Breast epithelium (tissue), 4 donors: ENCODE results near the gene CNTNAP2. TPM values are rescaled to one million over a fixed set of nuclear protein-coding genes. Genes with fewer than 3 reads are reported as not detected.

Experiments
- DNase-seq, 2 donors: peaks; one replicate each; pipeline ENCODE4 v3.0.0-alpha.2; 2019; ENCODE audit warnings: low spot score in 2 of 2
- H3K27ac ChIP-seq, 2 donors: fragments of 200-600 bp; sonication (generic) in 1 of 2; one replicate each; pipeline ENCODE4 v1.5.1; 2016 to 2019; ENCODE audit warnings: mild to moderate bottlenecking in 1 of 2
- H3K27me3 ChIP-seq, 2 donors: fragments of 200-600 bp; sonication (generic) in 1 of 2; one replicate each; pipeline versions ENCODE4 v1.5.1 to v1.6.0; 2017 to 2019; ENCODE audit warnings: control low read depth in 1 of 2, mild to moderate bottlenecking in 1 of 2
- H3K36me3 ChIP-seq: fragments of 200-600 bp; one replicate; pipeline ENCODE4 v1.5.1; 2019
- H3K4me1 ChIP-seq, 2 donors: fragments of 200-600 bp; sonication (generic); one replicate each; pipeline ENCODE4 v1.5.1; 2016 to 2019; ENCODE audit warnings: control low read depth in 1 of 2
- H3K4me3 ChIP-seq, 3 donors: fragments of 200-600 bp; sonication (generic); 1 replicate in 2 of 3; 2 replicates in 1 of 3; pipeline ENCODE4 v1.5.1; 2016 to 2019; ENCODE audit warnings: mild to moderate bottlenecking in 3 of 3, moderate library complexity in 2 of 3
- H3K9me3 ChIP-seq, 2 donors: fragments of 200-600 bp; sonication (generic) in 1 of 2; one replicate each; pipeline ENCODE4 v1.5.1; 2016 to 2019; ENCODE audit warnings: control low read depth in 1 of 2
- CTCF ChIP-seq, 3 donors: fragments of 450-650 bp; IDR thresholded peaks; one replicate each; pipeline ENCODE4 v1.5.1; 2016 to 2017; ENCODE audit warnings: antibody characterized with exemption in 3 of 3, mild to moderate bottlenecking in 3 of 3, moderate library complexity in 3 of 3
- POLR2A ChIP-seq: fragments of 450-650 bp; IDR thresholded peaks from one replicate; pipeline ENCODE4 v1.6.1; 2016; ENCODE audit warnings: antibody characterized with exemption, mild to moderate bottlenecking, moderate library complexity
- POLR2AphosphoS5 ChIP-seq, 3 donors: sonication (generic); formaldehyde crosslinking; IDR thresholded peaks; one replicate each; pipeline ENCODE4 v1.6.1; 2017; ENCODE audit warnings: antibody characterized with exemption in 3 of 3
- intact Hi-C: fragments of 100-400 bp; cut with DNase I; formaldehyde crosslinking; loops from one replicate; pipeline ENCODE4 v1.15.1; 2023; ENCODE audit warnings: low total_unique reads
- total RNA-seq, 3 donors: library from RNA; depleted of rRNA; stranded (reverse); fragments of >200 nt; gene quantifications; one replicate each; pipeline ENCODE4 v1.1.0, GENCODE V29; 2016

Gene CNTNAP2
- total RNA-seq, 3 donors from 2014 or later, result 0.29 to 0.66 TPM; not detected in 1

GRCh38 chr7:148334959-148335577 is 2218.5 kb downstream of the CNTNAP2 start:
- Histone ChIP-seq H3K4me3 (no peak overlapping the region), H3K36me3 (no peaks in the 10 kb centered on the region), H3K27me3 (peaks cover 2 to 27% of the 10 kb centered on the region in 2 donors), H3K27ac (no peak overlapping the region), H3K9me3 (no peaks in the 10 kb centered on the region), H3K4me1 (peaks cover 0 to 3% of the 10 kb centered on the region in 2 donors)
- DNase-seq, result no peak
- intact Hi-C loops, result no loop called here
- TF ChIP-seq CTCF (IDR thresholded peaks at IDR 0.05), result no peak
- no peak for TF ChIP-seq POLR2A
- TF ChIP-seq POLR2AphosphoS5 (IDR thresholded peaks at IDR 0.05), result no peak

GRCh38 chr7:148335790-148336189 is 2219.2 kb downstream of the CNTNAP2 start:
- TF ChIP-seq CTCF (IDR thresholded peaks at IDR 0.05), result no peak
- no peak for TF ChIP-seq POLR2AphosphoS5 (IDR thresholded peaks at IDR 0.05)
- no peak for TF ChIP-seq POLR2A
- Histone ChIP-seq H3K27me3 (peaks cover 2 to 27% of the 10 kb centered on the region in 2 donors), H3K36me3 (no peaks in the 10 kb centered on the region), H3K4me3 (no peak overlapping the region), H3K9me3 (no peaks in the 10 kb centered on the region), H3K4me1 (peaks cover 0 to 3% of the 10 kb centered on the region in 2 donors), H3K27ac (no peak overlapping the region)
- intact Hi-C loops, result no loop called here
- DNase-seq, result no peak

- H3K36me3 ChIP-seq, result no peaks in the 10 kb centered on the region
- peaks cover 2 to 27% of the 10 kb centered on the region in 2 donors for H3K27me3 ChIP-seq
- TF ChIP-seq POLR2AphosphoS5 (IDR thresholded peaks at IDR 0.05), result no peak
- TF ChIP-seq POLR2A, result no peak
- no peak for TF ChIP-seq CTCF (IDR thresholded peaks at IDR 0.05)
- H3K9me3 ChIP-seq, result no peaks in the 10 kb centered on the region
- no peak for DNase-seq
- peaks cover 0 to 3% of the 10 kb centered on the region in 2 donors for H3K4me1 ChIP-seq
- H3K27ac ChIP-seq, result no peak overlapping the region
- intact Hi-C loops, result no loop called here
- H3K4me3 ChIP-seq, result no peak overlapping the region
Measured at GRCh38 chr7:148336411-148336810, 2219.8 kb downstream of the CNTNAP2 start.

DNA sequence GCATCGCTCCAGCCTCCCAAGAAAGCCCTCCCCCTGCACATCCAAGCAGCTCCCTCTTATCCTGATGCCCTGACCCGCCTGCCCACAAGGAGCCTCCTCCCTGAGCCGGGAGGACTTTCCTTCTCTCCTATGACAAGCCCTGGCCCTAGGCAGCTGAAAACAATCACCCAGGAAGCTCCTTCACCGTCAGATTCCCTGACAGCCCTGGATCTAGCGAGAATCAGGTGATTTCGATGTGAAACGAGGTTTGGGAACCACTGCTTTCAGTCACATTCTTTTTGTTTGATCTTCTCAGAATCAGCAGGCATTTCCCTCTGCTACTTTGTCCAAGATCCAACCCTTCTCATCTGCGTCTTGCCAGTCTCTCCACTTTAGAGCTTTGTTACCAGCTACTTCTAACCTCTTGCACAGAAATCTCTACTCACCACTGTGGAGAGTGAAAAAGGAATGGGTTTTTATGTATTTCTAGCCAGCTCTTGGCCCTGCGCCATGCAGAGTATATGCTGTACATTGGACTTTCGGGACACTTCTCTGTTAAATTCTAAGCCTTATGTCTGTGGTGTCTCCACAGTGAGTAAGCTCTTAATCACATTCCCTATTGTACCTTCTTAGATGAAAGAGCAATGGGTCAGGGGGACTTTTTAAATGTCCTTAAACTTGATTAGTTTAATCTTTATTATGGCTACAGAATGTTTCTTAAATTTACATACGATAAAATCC is 2220.8 kb downstream of the CNTNAP2 start:
- intact Hi-C loops, result no loop called here
- Histone ChIP-seq H3K4me1 (peaks cover 0 to 3% of the 10 kb centered on the region in 2 donors), H3K36me3 (no peaks in the 10 kb centered on the region), H3K9me3 (no peaks in the 10 kb centered on the region), H3K27me3 (peaks cover 2 to 30% of the 10 kb centered on the region in 2 donors), H3K27ac (no peak overlapping the region), H3K4me3 (no peak overlapping the region)
- no peak for TF ChIP-seq CTCF (IDR thresholded peaks at IDR 0.05)
- no peak for DNase-seq

DNA sequence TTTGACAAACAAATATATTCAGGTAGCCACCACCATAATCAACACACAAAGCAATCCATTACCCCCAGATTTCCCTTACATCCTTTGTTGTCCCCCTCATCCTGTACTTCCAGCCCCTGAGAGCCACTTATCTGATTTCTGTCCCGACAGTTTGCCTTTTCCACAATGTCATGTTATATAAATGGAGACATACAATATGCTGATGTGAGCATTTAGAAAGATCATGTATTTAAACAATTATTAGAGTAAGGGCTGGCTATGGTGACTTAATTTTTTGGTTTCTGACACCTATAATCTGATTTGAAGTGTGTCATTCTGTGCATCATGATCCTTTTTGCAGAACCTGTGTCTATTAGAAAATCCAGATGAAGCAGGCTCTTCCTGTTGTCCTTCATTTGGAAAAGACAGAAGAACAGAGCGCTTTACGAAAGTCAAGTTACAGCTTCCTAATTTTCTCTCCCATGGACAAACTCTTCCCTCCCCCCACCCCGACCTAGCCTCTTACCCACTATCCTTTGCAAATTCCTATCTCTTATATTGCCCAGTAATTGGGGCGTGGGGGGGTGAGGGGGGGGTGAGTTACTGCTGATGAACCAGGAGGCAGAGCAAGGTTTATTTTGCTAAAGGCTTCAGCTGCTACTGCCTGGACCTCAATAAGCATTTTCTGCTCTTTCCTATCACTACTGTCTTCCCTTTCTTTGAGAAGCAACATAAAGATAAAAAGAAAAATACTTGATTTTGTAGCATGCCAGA is 2221.6 kb downstream of the CNTNAP2 start:
- peaks cover 0 to 3% of the 10 kb centered on the region in 2 donors for H3K4me1 ChIP-seq
- intact Hi-C loops, result no loop called here
- no peak overlapping the region for H3K4me3 ChIP-seq
- DNase-seq, result no peak
- TF ChIP-seq POLR2AphosphoS5 (IDR thresholded peaks at IDR 0.05), result no peak
- no peak for TF ChIP-seq POLR2A
- no peak for TF ChIP-seq CTCF (IDR thresholded peaks at IDR 0.05)
- H3K36me3 ChIP-seq, result no peaks in the 10 kb centered on the region
- H3K27me3 ChIP-seq, result peaks cover 2 to 30% of the 10 kb centered on the region in 2 donors
- no peaks in the 10 kb centered on the region for H3K9me3 ChIP-seq
- no peak overlapping the region for H3K27ac ChIP-seq
